Stimulated activated CD8-positive, alpha-beta memory T cell treated with anti-CD3 and anti-CD28 coated beads, Interleukin-7, amount 100 ng/mL, for 4 hours (primary cell): ENCODE measurements around the gene ACYP2.
"Not testable (repeated sequence)": the region's sequence is repeated elsewhere in the genome, so short reads cannot be mapped to it uniquely, and the experiment has no call there.

Source experiments
- DNase-seq, 2 donors: peaks; one replicate each; pipeline ENCODE4 v3.0.0-alpha.2; 2020; ENCODE audit warnings: low read depth in 2 of 2

ACYP2 gene

DNA sequence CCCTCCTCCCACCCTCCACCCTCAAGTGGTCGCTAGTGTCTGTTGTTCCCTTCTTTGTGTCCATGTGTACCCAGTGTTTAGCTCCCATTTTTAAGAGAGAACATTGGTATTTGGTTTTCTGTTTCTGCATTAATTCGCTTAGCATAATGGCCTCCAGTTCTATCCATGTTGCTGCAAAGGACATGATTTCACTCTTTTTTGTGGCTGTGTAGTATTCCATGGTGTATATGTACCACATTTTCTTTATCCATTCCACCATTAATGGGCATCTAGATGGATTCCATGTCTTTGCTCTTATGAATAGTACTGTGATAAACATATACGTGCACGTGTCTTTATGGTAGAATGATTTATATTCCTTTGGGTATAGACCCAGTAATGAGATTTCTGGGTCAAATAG, 97.7 kb downstream of the ACYP2 start:
- no peak for DNase-seq

- DNase-seq, result no peak
These were observed 109.6 kb downstream of the ACYP2 start for GRCh38 chr2:54224997-54225396.

DNA sequence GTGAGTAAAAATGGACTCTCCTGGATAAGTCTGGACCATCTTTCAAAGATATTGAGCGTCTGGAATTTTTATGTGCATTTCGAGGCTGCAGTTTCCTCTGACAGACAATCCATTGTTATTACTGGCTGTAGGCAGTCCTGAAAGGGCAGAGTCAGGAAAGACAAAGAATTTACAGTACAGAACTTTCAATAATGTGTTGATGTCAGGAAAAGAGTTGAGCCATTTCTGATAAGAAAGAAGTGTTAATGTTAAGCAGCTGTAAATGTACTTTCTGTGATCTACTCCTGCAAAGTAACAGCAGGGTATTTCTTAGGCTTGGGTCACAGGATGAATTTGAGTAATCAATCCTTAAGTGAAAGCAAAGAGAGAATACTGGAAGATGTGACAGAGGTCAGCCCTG, 110.8 kb downstream of the ACYP2 start:
- DNase-seq, result no peak

- DNase-seq, result no peak
These were observed 112.4 kb downstream of the ACYP2 start for GRCh38 chr2:54227798-54228197.

GRCh38 chr2:54228945-54229344, 113.5 kb downstream of the ACYP2 start:
- no peak for DNase-seq

DNA sequence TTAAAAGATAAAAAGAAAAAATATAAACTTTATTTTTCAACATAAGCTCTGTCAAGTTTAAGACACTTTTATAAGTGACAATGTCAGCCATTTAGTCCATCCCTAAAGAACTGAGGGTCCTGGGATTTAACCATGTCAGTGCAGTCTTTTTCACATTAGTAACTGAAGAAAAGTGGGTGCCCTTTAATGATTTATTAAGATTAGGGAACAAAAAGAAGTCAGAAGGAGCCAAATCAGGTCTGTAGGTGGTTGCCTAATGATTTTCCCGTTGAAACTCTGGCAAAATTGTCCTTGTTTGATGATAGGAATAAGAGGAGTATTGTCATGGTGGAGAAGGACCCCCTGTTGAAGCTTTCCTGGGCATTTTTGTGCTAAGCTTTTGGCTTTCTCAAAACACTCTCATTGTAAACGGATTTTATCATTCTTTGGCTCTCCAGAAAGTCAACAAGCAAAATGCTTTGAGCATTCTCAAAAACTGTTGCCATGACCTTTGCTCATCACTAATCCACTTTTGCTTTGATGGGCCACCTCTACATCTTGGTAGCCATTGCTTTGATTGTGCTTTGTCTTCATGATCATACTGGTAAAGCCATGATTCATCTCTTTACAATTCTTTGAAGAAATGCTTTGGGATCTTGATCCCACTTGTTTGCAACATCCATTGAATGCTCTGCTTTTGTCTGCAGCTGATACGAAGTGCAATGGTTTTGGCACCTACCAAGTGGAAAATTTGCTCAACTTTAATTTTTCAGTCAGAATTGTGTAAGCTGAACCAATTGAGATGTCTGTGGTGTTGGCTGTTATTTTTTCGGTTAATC, 118.6 kb downstream of the ACYP2 start:
- DNase-seq, result no peak

DNA sequence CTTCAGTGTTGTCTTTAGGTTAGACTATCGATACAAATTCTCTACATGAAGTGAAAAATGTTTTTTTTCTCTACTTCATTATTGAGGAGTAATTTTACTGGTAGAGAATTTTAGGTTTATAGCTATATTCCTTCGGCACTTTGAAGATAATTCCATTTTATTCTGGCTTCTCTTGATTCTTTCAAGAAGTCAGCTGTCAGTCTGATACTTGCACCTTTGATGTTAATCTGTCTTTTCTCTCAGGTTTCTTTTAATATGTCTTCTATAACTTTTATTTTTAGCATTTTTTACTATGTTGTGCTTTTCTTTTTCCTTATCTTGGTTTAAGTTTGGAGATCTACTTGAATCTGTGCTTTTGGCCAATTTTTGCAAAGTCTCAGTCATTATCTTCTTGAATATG, 122.0 kb downstream of the ACYP2 start:
- DNase-seq, result no peak

- DNase-seq, result no peak
These were observed 124.0 kb downstream of the ACYP2 start for GRCh38 chr2:54239427-54239826.

GRCh38 chr2:54240515-54241469, 125.4 kb downstream of the ACYP2 start:
- no peak for DNase-seq

DNA sequence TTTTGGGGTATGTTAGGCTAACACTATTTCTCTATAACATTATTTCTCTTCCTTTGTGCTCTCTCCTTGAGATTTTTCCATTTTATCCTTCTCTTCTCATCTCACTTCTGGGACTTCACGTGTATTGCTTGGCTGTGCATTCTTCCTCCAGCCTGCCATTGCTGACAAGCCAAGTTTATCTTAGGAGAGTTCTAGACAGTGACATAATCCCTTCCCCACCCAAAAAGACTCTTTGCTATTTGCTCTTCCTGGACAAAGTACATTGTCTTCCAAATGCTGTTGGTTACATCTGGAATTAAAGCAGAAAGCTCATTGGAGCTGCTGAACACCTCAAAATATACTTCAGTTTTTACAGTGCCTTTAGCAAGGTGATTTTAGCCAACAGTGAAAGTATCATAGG, 131.7 kb downstream of the ACYP2 start:
- no peak for DNase-seq

DNA sequence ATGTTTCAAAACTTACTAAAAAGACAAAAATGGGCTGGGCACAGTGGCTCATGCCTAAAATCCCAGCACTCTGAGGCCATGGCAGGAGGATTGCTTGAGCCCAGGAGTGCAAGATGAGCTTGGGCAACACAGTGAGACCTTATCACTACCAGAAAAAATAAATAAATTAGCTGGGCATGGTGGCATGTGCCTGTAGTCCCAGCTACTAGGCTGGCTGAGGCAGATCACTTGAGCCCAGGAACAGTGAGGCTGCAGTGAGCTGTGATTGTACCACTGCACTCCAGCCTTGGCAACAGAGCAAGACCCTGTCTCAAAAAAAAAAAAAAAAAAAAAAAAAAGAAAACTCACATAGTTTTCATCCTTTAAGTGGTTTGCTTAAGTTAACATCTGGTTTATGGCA, 134.2 kb downstream of the ACYP2 start:
- no peak for DNase-seq

- no peak for DNase-seq
These were observed 138.8 kb downstream of the ACYP2 start for GRCh38 chr2:54254180-54254579.

- no peak for DNase-seq
These were observed 140.0 kb downstream of the ACYP2 start for GRCh38 chr2:54255230-54256090.

GRCh38 chr2:54256091-54256694, 140.8 kb downstream of the ACYP2 start, which contains the start of gene TSPYL6:
TSPYL6 (minus strand) TSS chr2:54256229; CDS start chr2:54256151, 78 bp downstream.
- DNase-seq, result no peak

DNA sequence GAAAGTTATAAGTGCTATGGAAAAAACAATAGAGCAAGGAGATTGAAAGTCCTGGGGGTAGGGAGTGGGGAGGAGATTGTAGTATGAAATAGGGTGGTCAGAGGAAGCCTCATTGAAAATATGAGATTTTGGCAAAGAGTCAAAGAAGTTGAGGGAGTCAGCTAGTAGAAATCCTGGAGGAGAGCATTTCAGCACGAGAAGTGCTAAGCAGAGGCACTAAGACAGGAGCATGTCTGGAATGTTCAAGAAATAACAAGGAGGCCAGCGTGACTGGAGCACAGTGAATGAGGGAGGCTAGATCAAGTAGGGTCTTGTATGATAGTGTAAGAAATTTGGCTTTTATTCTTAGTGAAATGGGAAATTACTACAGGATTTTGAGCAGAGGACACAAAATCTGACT, 142.8 kb downstream of the ACYP2 start:
- no peak for DNase-seq

GRCh38 chr2:54259413-54260240, 144.2 kb downstream of the ACYP2 start:
- DNase-seq, result no peak

GRCh38 chr2:54260241-54260595, 144.8 kb downstream of the ACYP2 start:
- no peak for DNase-seq

GRCh38 chr2:54261537-54261936, 146.1 kb downstream of the ACYP2 start:
- no peak for DNase-seq

DNA sequence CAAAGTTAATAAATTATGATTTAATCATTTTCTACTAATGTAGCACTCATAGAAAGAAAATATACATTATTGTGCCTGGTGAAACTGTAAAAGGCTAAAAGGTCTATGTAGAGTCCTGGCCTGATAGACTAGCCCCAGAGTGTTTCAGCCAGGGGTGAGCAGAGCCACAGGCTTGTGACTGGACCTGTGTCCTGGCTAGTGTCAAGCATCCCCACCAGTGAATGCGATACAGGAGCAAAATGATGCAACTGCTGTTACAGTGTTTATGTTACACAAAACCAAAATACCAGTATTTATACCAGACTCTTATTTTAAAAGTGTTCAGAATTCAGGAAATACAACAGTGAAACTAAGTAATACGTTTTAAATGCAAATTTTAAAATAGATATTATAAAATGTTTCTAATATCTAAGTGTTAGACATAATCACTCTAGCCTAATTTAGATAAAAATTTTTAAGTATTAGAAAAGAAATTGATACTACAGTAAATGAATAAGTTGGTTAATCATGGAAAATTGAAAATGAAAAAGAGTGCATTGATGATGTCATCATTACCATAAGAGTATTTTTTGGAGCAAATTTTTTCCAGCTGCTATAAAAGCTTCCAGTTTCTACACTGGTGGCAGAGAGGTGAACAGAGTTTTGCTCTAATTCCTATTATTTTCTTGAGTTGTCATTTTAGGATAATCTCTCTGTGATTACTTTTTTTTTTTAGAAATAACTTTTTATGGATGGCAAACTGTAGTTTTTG, 146.8 kb downstream of the ACYP2 start:
- no peak for DNase-seq

DNA sequence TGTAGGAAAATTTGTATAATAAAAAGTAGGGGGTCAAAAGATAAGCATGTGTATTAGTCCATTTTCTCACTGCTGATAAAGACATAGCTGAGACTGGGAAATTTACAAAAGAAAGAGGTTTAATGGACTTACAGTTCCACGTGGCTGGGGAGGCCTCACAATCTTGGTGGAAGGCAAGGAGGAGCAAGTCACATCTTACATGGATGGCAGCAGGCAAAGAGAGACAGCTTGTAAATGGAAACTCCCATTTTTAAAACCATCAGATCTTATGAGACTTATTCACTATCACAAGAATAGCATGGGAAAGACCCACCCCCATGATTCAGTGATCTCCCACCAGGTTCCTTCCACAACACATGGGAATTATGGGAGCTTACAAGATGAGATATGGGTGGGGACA, 149.7 kb downstream of the ACYP2 start:
- DNase-seq, result not testable (repeated sequence)
